GM12872 (cell line): ENCODE results near the gene ZFAND5.

Source experiments
- CTCF ChIP-seq: IDR thresholded peaks from 3 replicates; pipeline ENCODE4 v1.5.1; 2011; ENCODE audit warnings: low read depth, mild to moderate bottlenecking, low read length, moderate library complexity; ENCODE audit not compliant: insufficient read depth

Gene ZFAND5

DNA sequence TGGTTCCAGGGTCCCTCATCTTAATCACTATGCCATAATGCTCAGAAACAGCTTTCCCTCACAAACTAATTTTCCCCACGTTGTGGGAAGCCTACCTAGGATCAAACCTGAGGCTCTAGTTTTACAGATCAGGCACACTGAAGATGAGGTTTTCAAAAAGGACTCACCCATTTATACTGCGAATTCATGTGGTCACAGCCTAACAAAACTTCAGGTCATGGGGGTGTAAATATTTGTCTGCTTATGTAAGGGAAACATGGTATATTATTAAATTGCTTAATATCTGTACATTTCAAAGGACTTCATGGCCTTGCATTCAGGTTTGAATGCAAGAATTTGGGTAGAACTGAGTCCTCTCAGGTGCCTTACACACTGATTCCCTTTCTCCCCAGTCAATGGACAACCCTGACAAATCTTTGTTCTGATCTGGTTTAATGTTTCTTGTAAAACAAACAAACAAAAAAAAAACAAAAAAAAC lies 12.1 kb downstream of the ZFAND5 start:
- no peak for TF ChIP-seq CTCF

- TF ChIP-seq CTCF = no peak
These were observed 13.2 kb downstream of the ZFAND5 start for GRCh38 chr9:72351538-72352453.

GRCh38 chr9:72349911-72350310 lies 15.1 kb downstream of the ZFAND5 start:
- TF ChIP-seq CTCF = no peak

DNA sequence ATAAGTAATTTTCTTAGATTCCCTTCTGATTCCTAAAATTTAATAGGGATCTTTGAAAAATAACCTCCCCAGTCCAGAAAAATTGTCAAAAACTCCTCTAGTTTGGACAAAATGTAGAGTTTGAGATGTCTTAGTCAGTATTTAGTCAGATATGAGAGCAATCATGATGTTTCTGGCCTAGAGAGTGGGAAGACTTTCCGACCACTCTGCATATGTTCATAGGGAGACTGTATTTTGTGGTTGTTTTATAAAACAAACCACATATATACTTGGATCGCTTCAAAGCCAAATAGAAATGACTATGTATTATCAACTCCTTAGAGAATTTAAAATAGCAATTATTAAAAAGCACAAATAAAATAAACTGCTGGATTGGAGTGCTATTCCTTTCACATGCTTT lies 15.8 kb downstream of the ZFAND5 start:
- no peak for TF ChIP-seq CTCF

DNA sequence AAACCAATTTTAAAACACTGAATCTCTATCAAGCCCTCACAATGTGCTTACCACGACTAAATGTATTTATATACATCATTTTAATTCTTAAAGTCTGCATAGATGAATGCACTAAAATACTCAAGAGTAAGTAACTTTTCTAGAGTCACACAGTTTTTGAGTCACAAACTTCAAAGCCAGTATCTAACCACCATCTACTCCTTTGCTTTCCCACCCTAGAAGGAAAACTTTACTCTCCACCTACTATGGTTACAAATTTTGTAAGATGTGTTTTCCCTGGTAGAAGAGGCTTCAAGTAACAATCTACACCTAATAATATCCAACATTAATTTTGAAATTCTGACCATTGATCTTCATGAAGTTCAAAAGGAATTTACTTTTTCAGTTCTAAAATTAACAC lies 18.7 kb downstream of the ZFAND5 start:
- no peak for TF ChIP-seq CTCF

DNA sequence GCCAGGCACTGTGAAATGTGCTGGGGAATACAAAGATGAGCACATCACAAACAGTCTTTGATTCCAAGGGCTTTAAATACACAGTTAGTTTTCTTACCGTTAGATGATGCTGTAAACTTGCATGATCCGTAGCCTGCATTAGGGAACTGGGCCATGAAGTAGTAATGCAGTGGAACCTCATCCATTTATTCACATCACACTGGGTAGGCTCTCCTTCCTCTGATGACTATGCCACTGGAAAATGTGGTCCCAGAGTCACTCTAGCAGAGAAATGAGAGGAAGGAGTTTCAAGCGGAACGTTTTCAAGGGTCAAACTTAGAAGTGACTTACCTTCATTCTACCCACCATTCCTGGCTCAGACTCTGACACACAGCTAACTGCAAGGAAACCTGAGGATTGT lies 26.4 kb downstream of the ZFAND5 start:
- no peak for TF ChIP-seq CTCF

GRCh38 chr9:72337286-72337685 lies 27.7 kb downstream of the ZFAND5 start:
- TF ChIP-seq CTCF = no peak
